Measurements from ENCODE around the gene NME9.

GRCh38 chr3:138349926-138350665 is 20.4 kb upstream of the NME9 start:
- TF ChIP-seq CTCF (IDR thresholded peaks at IDR 0.05; ENCODE audit: low read length) (no peak), EZH2 (optimal IDR thresholded peaks at IDR 0.05; ENCODE audit: low read depth, low read length) (no peak), EZH2phosphoT487 (IDR thresholded peaks at IDR 0.05; ENCODE audit: low read length) (no peak)

Measured in MM.1S (cell line).